HepG2 (cell line): Measurements from ENCODE around the gene NTSR2. TPM values are rescaled to one million over a fixed set of nuclear protein-coding genes. Genes with fewer than 3 reads are reported as not detected.

Source experiments
- ATF3 ChIP-seq: sonication (generic); formaldehyde crosslinking; IDR thresholded peaks from 2 replicates; pipeline ENCODE4 v1.4.0; 2020; ENCODE audit warnings: missing genetic modification reagents
- BRCA1 ChIP-seq: sonication (generic); formaldehyde crosslinking; IDR thresholded peaks from 2 replicates; pipeline ENCODE4 v1.4.0; 2020; ENCODE audit warnings: missing genetic modification reagents
- CCAR2 ChIP-seq: fragments of 200-400 bp; formaldehyde crosslinking; optimal IDR thresholded peaks from 2 replicates; pipeline ENCODE3; 2018; ENCODE audit warnings: low read depth, mild to moderate bottlenecking, low read length, moderate library complexity
- CERS6 ChIP-seq: sonication (generic); formaldehyde crosslinking; IDR thresholded peaks from 2 replicates; pipeline ENCODE4 v1.5.0; 2020; ENCODE audit warnings: missing genetic modification reagents
- HMG20B ChIP-seq: conservative IDR thresholded peaks from 2 replicates; pipeline ENCODE4 v1.6.1; 2016; ENCODE audit warnings: missing genetic modification reagents, missing compliant biosample characterization
- HMGXB4 ChIP-seq, 2 experiments: sonication (generic) in 1 of 2; formaldehyde crosslinking in 1 of 2; IDR thresholded peaks; 2 replicates each; pipeline versions ENCODE4 v1.4.0 to v1.6.1; 2018 to 2020; ENCODE audit warnings: missing genetic modification reagents in 2 of 2, borderline replicate concordance in 1 of 2, low read depth in 1 of 2, mild to moderate bottlenecking in 1 of 2, missing biosample characterization in 1 of 2
- MIER3 ChIP-seq: IDR thresholded peaks from 2 replicates; pipeline ENCODE4 v1.6.1; 2016; ENCODE audit warnings: missing compliant biosample characterization, borderline replicate concordance
- SIX1 ChIP-seq: sonication (generic); formaldehyde crosslinking; IDR thresholded peaks from 2 replicates; pipeline ENCODE4 v1.4.0; 2020; ENCODE audit warnings: missing genetic modification reagents, borderline replicate concordance
- SMARCE1 ChIP-seq: fragments of 450-650 bp; IDR thresholded peaks from 2 replicates; pipeline ENCODE4 v1.6.1; 2017; ENCODE audit warnings: borderline replicate concordance
- SNAPC5 ChIP-seq: sonication (generic); formaldehyde crosslinking; IDR thresholded peaks from 2 replicates; pipeline ENCODE4 v1.8.1; 2023; ENCODE audit warnings: mild to moderate bottlenecking, missing genetic modification reagents, borderline replicate concordance
- TAF1 ChIP-seq: sonication (generic); formaldehyde crosslinking; IDR thresholded peaks from 2 replicates; pipeline ENCODE4 v1.4.0; 2020; ENCODE audit warnings: missing genetic modification reagents
- TBX3 ChIP-seq: fragments of 450-650 bp; IDR thresholded peaks from 2 replicates; pipeline ENCODE4 v1.6.1; 2017; ENCODE audit warnings: antibody characterized with exemption, mild to moderate bottlenecking, inconsistent platforms, borderline replicate concordance
- XBP1 ChIP-seq: sonication (generic); formaldehyde crosslinking; IDR thresholded peaks from 2 replicates; pipeline ENCODE4 v1.5.0; 2020; ENCODE audit warnings: missing genetic modification reagents
- ZBTB44 ChIP-seq: sonication (generic); formaldehyde crosslinking; IDR thresholded peaks from 2 replicates; pipeline ENCODE4 v1.4.0; 2020; ENCODE audit warnings: missing genetic modification reagents
- ZFY ChIP-seq: sonication (generic); formaldehyde crosslinking; IDR thresholded peaks from 2 replicates; pipeline ENCODE4 v1.4.0; 2020; ENCODE audit warnings: missing genetic modification reagents
- ZGPAT ChIP-seq: IDR thresholded peaks from 2 replicates; pipeline ENCODE4 v1.6.1; 2016; ENCODE audit warnings: mild to moderate bottlenecking
- ZNF282 ChIP-seq: fragments of 450-650 bp; IDR thresholded peaks from 2 replicates; pipeline ENCODE4 v1.6.1; 2018; ENCODE audit not compliant: partially characterized antibody
- ZNF563 ChIP-seq: sonication (generic); formaldehyde crosslinking; IDR thresholded peaks from 2 replicates; pipeline ENCODE4 v1.8.0; 2022; ENCODE audit warnings: mild to moderate bottlenecking, moderate library complexity, missing genetic modification reagents
- ZNF616 ChIP-seq: sonication (generic); formaldehyde crosslinking; IDR thresholded peaks from 2 replicates; pipeline ENCODE4 v1.5.0; 2020; ENCODE audit warnings: low read depth, mild to moderate bottlenecking, missing genetic modification reagents
- ZNF720 ChIP-seq: sonication (generic); formaldehyde crosslinking; IDR thresholded peaks from 2 replicates; pipeline ENCODE4 v1.4.0; 2020; ENCODE audit warnings: missing genetic modification reagents
- polyA plus RNA-seq, 8 experiments: library from polyadenylated mRNA; depleted of rRNA in 3 of 8; stranded (reverse) in 7 of 8; unstranded in 1 of 8; fragments of >200 nt; fragmentation: Illumina TruSeq in 4 of 8; extraction: Trizol in 4 of 8; gene quantifications; 2 replicates each; pipeline versions ENCODE4 v1.2.1 to v1.2.3, GENCODE V29; 2011 to 2016; ENCODE audit warnings: low read depth in 4 of 8, missing spikeins in 1 of 8, mixed read lengths in 1 of 8; ENCODE audit not compliant: insufficient read depth in 1 of 8
- total RNA-seq, 5 experiments: library from RNA; depleted of rRNA; stranded (reverse); fragments of >200 nt; fragmentation: Illumina TruSeq; extraction: Trizol; gene quantifications; 2 replicates each; pipeline ENCODE4 v1.2.3, GENCODE V29; 2016; ENCODE audit warnings: low read depth in 1 of 5

NTSR2 gene
- total and polyA plus RNA-seq, 2 of the 13 experiments (the other 11 are each of a cell fraction or from before 2014, with no cell fraction given) = not detected

- TF ChIP-seq CCAR2 = no peak
- peak; percentile 63 to 93; a peak in 3 of 4 replicates for TF ChIP-seq HMGXB4 (CRISPR knock-in tag; IDR thresholded peaks at IDR 0.05; ENCODE audit: borderline replicate concordance in 1 of 2, low read depth in 1 of 2)
- TF ChIP-seq MIER3 (CRISPR knock-in tag) = peak; percentile 92; the same call in 1 of the 2 replicates
- peak; percentile 99 for TF ChIP-seq ZBTB44 (CRISPR knock-in tag)
- peak; percentile 96 for TF ChIP-seq CERS6 (CRISPR knock-in tag)
- peak; percentile 91 for TF ChIP-seq ATF3
- peak; percentile 19; the same call in 1 of the 2 replicates for TF ChIP-seq TAF1 (CRISPR knock-in tag)
- TF ChIP-seq ZGPAT (CRISPR knock-in tag) = peak; percentile 93
- peak; percentile 98 for TF ChIP-seq SNAPC5 (CRISPR knock-in tag)
- TF ChIP-seq TBX3 = no peak
- peak; percentile 89 for TF ChIP-seq ZFY (CRISPR knock-in tag)
- TF ChIP-seq BRCA1 (CRISPR knock-in tag) = peak; percentile 99
- TF ChIP-seq ZNF616 (CRISPR knock-in tag) = peak; percentile 98
- TF ChIP-seq ZNF720 (CRISPR knock-in tag) = peak; percentile 90
- TF ChIP-seq XBP1 (CRISPR knock-in tag) = peak; percentile 96
- TF ChIP-seq ZNF563 (CRISPR knock-in tag) = peak; percentile 100
- no peak for TF ChIP-seq SMARCE1
- no peak for TF ChIP-seq SIX1 (CRISPR knock-in tag)
- TF ChIP-seq ZNF282 = no peak
- peak; percentile 44; the same call in 1 of the 2 replicates for TF ChIP-seq HMG20B (CRISPR knock-in tag)
These were observed at the start of gene NTSR2 (continued) for GRCh38 chr2:11669454-11670291.
